ENCODE data around the gene FGGY. TPM values are rescaled to one million over a fixed set of nuclear protein-coding genes. Genes with fewer than 3 reads are reported as not detected.
"Not testable (repeated sequence)": the region's sequence is repeated elsewhere in the genome, so short reads cannot be mapped to it uniquely, and the experiment has no call there.

FGGY gene
- total RNA-seq, 1 donor from 2014 or later = 32.5 TPM

DNA sequence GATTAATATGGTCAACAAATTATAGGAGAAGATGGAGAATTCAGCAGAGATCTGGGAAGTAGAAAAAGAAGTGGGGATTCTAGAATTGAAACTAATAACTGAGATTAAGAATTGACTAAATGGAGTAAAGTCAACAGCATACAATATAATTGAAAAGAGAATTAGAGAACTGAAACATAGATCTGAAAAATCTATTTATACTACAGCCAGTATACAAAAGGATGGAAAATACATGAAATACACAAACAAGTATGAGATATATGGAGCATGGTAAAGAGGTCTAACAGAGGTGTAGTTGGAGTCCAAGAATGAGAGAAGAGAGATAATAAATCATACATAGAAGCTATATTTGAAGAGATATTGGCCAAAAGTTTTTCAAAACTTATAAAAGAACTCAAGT, 235.2 kb downstream of the FGGY start:
- no peak for DNase-seq (ENCODE audit: low spot score)
- H3K4me3 Mint-ChIP-seq = no peak overlapping the region

DNA sequence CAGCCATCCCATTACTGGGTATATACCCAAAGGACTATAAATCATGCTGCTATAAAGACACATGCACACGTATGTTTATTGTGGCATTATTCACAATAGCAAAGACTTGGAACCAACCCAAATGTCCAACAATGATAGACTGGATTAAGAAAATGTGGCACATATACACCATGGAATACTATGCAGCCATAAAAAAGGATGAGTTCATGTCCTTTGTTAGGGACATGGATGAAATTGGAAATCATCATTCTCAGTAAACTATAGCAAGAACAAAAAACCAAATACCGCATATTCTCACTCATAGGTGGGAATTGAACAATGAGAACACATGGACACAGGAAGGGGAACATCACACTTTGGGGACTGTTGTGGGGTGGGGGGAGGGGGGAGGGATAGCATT, 241.6 kb downstream of the FGGY start:
- H3K4me2 ChIP-seq; H3K27me3 ChIP-seq; H3K4me3 Mint-ChIP-seq; H3K9ac ChIP-seq; H3K79me2 ChIP-seq (ENCODE audit: low read depth); H3K9me3 Mint-ChIP-seq; H3K36me3 Mint-ChIP-seq; H3F3A ChIP-seq (ENCODE audit: low read depth); H4K20me1 ChIP-seq (ENCODE audit: low read depth); H3K36me3 ChIP-seq; H3K4me1 ChIP-seq; H2AFZ ChIP-seq (replicated peaks); H3K27me3 Mint-ChIP-seq (ENCODE audit: insufficient read depth, low read depth); H3K4me1 Mint-ChIP-seq; H3K4me3 ChIP-seq; DNase-seq (ENCODE audit: low spot score); H3K27ac ChIP-seq; H3K27ac Mint-ChIP-seq; H3K9me3 ChIP-seq (ENCODE audit: low read depth): not testable (repeated sequence)

More for the DNA sequence above, 235.2 kb downstream of the FGGY start:
- no peaks in the 10 kb centered on the region for H3K79me2 ChIP-seq (ENCODE audit: low read depth)
- no peaks in the 10 kb centered on the region for H3K27me3 ChIP-seq
- H3K4me2 ChIP-seq = no peak overlapping the region
- TF ChIP-seq EZH2 (IDR thresholded peaks at IDR 0.05) = no peak
- no peak for TF ChIP-seq EZH2phosphoT487 (IDR thresholded peaks at IDR 0.05)
- TF ChIP-seq, protein P1, sequence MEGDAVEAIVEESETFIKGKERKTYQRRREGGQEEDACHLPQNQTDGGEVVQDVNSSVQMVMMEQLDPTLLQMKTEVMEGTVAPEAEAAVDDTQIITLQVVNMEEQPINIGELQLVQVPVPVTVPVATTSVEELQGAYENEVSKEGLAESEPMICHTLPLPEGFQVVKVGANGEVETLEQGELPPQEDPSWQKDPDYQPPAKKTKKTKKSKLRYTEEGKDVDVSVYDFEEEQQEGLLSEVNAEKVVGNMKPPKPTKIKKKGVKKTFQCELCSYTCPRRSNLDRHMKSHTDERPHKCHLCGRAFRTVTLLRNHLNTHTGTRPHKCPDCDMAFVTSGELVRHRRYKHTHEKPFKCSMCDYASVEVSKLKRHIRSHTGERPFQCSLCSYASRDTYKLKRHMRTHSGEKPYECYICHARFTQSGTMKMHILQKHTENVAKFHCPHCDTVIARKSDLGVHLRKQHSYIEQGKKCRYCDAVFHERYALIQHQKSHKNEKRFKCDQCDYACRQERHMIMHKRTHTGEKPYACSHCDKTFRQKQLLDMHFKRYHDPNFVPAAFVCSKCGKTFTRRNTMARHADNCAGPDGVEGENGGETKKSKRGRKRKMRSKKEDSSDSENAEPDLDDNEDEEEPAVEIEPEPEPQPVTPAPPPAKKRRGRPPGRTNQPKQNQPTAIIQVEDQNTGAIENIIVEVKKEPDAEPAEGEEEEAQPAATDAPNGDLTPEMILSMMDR (IDR thresholded peaks at IDR 0.05) = no peak
- H3K9me3 Mint-ChIP-seq = peaks cover 3% of the 10 kb centered on the region
- no peaks in the 10 kb centered on the region for H3F3A ChIP-seq (ENCODE audit: low read depth)
- H3K27ac Mint-ChIP-seq = no peak overlapping the region
- no peaks in the 10 kb centered on the region for H3K36me3 Mint-ChIP-seq
- no peaks in the 10 kb centered on the region for H3K4me1 ChIP-seq
- no peak overlapping the region for H3K27ac ChIP-seq
- H3K4me3 ChIP-seq = no peak overlapping the region
- no peaks in the 10 kb centered on the region for H3K4me1 Mint-ChIP-seq
- no peaks in the 10 kb centered on the region for H4K20me1 ChIP-seq (ENCODE audit: low read depth)
- no peaks in the 10 kb centered on the region for H3K9me3 ChIP-seq (ENCODE audit: low read depth)
- H3K9ac ChIP-seq = no peak overlapping the region
- H3K27me3 Mint-ChIP-seq (ENCODE audit: insufficient read depth, low read depth) = no peaks in the 10 kb centered on the region
- H2AFZ ChIP-seq (replicated peaks) = no peak overlapping the region
- H3K36me3 ChIP-seq = no peaks in the 10 kb centered on the region

DNA sequence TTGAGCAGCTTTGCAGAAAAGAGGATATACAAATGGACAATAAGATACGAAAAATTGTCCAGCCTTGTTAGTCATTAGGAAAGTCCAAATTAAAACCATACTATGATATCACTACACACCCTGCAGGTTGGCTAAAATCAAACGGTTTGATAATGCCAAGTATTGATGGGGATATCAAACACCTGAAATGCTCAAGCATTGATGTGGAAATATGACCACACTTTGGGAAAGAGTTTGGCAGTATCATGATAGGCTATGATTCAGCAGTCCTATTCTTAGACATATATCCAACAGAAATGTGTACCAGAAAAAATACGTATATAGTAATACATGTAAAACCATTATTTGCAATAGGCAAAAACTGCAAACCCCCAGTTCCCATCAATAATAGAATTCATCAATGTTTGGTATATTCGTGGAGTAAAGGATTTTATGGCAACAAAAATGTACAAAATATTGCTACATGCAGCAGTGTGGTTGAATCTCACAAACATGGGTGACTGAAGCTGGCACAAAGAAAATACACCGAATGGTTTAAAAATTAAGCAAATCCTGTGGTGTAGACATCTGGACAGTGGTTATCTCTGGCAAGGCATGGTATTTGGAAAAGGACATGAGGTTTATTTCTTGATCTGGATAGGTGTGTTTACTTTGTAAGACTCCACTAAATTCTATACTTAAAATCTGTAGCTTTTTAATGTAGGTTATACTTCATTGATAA, 243.2 kb downstream of the FGGY start:
- Mint-ChIP-seq H3K9me3 (no peaks in the 10 kb centered on the region), H3K27ac (no peak overlapping the region), H3K27me3 (ENCODE audit: insufficient read depth, low read depth) (peaks cover 2% of the 10 kb centered on the region), H3K4me1 (peaks cover 12% of the 10 kb centered on the region), H3K36me3 (no peaks in the 10 kb centered on the region), H3K4me3 (no peak overlapping the region)
- DNase-seq (ENCODE audit: low spot score) = no peak
- no peak overlapping the region for H3K4me3 ChIP-seq
- H3K9ac ChIP-seq = no peak overlapping the region
- H3K79me2 ChIP-seq (ENCODE audit: low read depth) = no peaks in the 10 kb centered on the region
- no peaks in the 10 kb centered on the region for H3K27me3 ChIP-seq
- no peaks in the 10 kb centered on the region for H3K9me3 ChIP-seq (ENCODE audit: low read depth)
- H3K4me1 ChIP-seq = peaks cover 7% of the 10 kb centered on the region
- no peak overlapping the region for H3K4me2 ChIP-seq
- TF ChIP-seq, protein P1 (IDR thresholded peaks at IDR 0.05) = no peak
- no peak for TF ChIP-seq EZH2 (IDR thresholded peaks at IDR 0.05)
- no peak for TF ChIP-seq EZH2phosphoT487 (IDR thresholded peaks at IDR 0.05)
- H3F3A ChIP-seq (ENCODE audit: low read depth) = no peaks in the 10 kb centered on the region
- H3K27ac ChIP-seq = no peak overlapping the region
- no peaks in the 10 kb centered on the region for H4K20me1 ChIP-seq (ENCODE audit: low read depth)
- H2AFZ ChIP-seq (replicated peaks) = no peak overlapping the region
- no peaks in the 10 kb centered on the region for H3K36me3 ChIP-seq

DNA sequence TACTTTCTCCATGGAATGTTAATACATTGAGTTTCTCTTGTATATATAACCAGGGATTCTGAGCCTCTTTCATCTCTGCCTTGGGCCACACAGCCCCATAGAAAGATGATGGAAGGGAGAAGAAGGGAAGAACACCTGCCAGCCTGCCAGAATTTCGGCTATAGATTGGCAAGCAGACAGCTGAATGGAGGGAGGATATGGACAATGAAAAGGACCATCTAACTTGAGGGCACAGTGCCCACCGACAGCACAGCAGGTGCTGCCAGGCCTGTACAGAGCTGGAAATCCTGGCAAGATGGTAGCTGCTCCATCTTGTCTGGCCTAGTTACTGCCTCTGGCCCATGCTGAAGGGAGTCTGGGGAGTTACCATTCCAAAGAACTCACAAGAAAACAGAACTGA, 244.3 kb downstream of the FGGY start:
- TF ChIP-seq, protein P1 (IDR thresholded peaks at IDR 0.05) = no peak
- TF ChIP-seq EZH2 (IDR thresholded peaks at IDR 0.05) = no peak
- TF ChIP-seq EZH2phosphoT487 (IDR thresholded peaks at IDR 0.05) = no peak
- H3K27ac ChIP-seq = no peak overlapping the region
- H3K4me1 ChIP-seq = peaks cover 7% of the 10 kb centered on the region
- H3K4me2 ChIP-seq = no peak overlapping the region
- no peak overlapping the region for H3K27ac Mint-ChIP-seq
- H3K36me3 ChIP-seq = no peaks in the 10 kb centered on the region
- no peak overlapping the region for H3K4me3 ChIP-seq
- peaks cover 2% of the 10 kb centered on the region for H3K27me3 Mint-ChIP-seq (ENCODE audit: insufficient read depth, low read depth)
- no peaks in the 10 kb centered on the region for H3K9me3 ChIP-seq (ENCODE audit: low read depth)
- H2AFZ ChIP-seq (replicated peaks) = no peak overlapping the region
- no peaks in the 10 kb centered on the region for H3K36me3 Mint-ChIP-seq
- no peaks in the 10 kb centered on the region for H3K79me2 ChIP-seq (ENCODE audit: low read depth)
- no peaks in the 10 kb centered on the region for H3K27me3 ChIP-seq
- H3K9me3 Mint-ChIP-seq = no peaks in the 10 kb centered on the region
- no peak overlapping the region for H3K4me3 Mint-ChIP-seq
- no peaks in the 10 kb centered on the region for H4K20me1 ChIP-seq (ENCODE audit: low read depth)
- no peaks in the 10 kb centered on the region for H3F3A ChIP-seq (ENCODE audit: low read depth)
- H3K9ac ChIP-seq = no peak overlapping the region
- H3K4me1 Mint-ChIP-seq = peaks cover 12% of the 10 kb centered on the region
- DNase-seq (ENCODE audit: low spot score) = no peak

Data from neural progenitor cell (in vitro differentiated cells).